Neuronal stem cell (in vitro differentiated cells): Measurements from ENCODE around the gene SEMA7A.

Source experiments
- DNase-seq: peaks from one replicate; pipeline ENCODE4 v3.0.0-alpha.2; 2013; ENCODE audit warnings: low spot score
- H2AFZ ChIP-seq: one replicate; pipeline ENCODE4 v1.6.1; 2013; ENCODE audit warnings: mild to moderate bottlenecking, low read length, inconsistent platforms
- H2AK5ac ChIP-seq: 2 replicates; pipeline ENCODE4 v1.6.1; 2013; ENCODE audit warnings: low read depth, mild to moderate bottlenecking, inconsistent platforms, low read length, moderate library complexity, mixed read lengths
- H2BK120ac ChIP-seq: 2 replicates; pipeline ENCODE4 v1.6.1; 2013; ENCODE audit warnings: low read depth, mild to moderate bottlenecking, inconsistent platforms, low read length, moderate library complexity, mixed read lengths
- H2BK12ac ChIP-seq: one replicate; pipeline ENCODE4 v1.6.1; 2013; ENCODE audit warnings: low read length, inconsistent platforms
- H2BK15ac ChIP-seq: 2 replicates; pipeline ENCODE4 v1.6.1; 2013; ENCODE audit warnings: mild to moderate bottlenecking, low read length, inconsistent platforms, mixed read lengths
- H2BK5ac ChIP-seq: one replicate; pipeline ENCODE4 v1.6.1; 2013; ENCODE audit warnings: inconsistent platforms, mild to moderate bottlenecking, low read length, moderate library complexity
- H3K14ac ChIP-seq: one replicate; pipeline ENCODE4 v1.6.1; 2013; ENCODE audit warnings: low read length, inconsistent platforms
- H3K18ac ChIP-seq: 2 replicates; pipeline ENCODE4 v1.6.1; 2013; ENCODE audit warnings: low read length, inconsistent platforms
- H3K23ac ChIP-seq: 2 replicates; pipeline ENCODE4 v1.6.1; 2013; ENCODE audit warnings: low read depth, mild to moderate bottlenecking, mixed read lengths, low read length, inconsistent platforms; ENCODE audit not compliant: poor library complexity
- H3K27ac ChIP-seq: replicated peaks from 3 replicates; pipeline ENCODE4 v1.5.1; 2013; ENCODE audit warnings: low read length, inconsistent platforms
- H3K27me3 ChIP-seq, 3 experiments: 2 replicates each; pipeline ENCODE4 v1.6.1; 2013; ENCODE audit warnings: low read length in 3 of 3, mild to moderate bottlenecking in 2 of 3, inconsistent platforms in 1 of 3, low read depth in 1 of 3, mixed read lengths in 1 of 3, moderate library complexity in 1 of 3; ENCODE audit not compliant: control insufficient read depth in 3 of 3, insufficient read depth in 3 of 3
- H3K36me3 ChIP-seq, 2 donors: replicated peaks in 1 of 2; 2 replicates each; pipeline ENCODE4 v1.6.1; 2013; ENCODE audit warnings: low read length in 2 of 2; ENCODE audit not compliant: control insufficient read depth in 2 of 2, insufficient read depth in 2 of 2
- H3K4ac ChIP-seq: 2 replicates; pipeline ENCODE4 v1.6.1; 2013; ENCODE audit warnings: inconsistent platforms, mild to moderate bottlenecking, low read length, moderate library complexity
- H3K4me1 ChIP-seq, 2 donors: 1 replicate in 1 of 2; 2 replicates in 1 of 2; pipeline ENCODE4 v1.6.1; 2013; ENCODE audit warnings: low read length in 2 of 2, low read depth in 1 of 2; ENCODE audit not compliant: control insufficient read depth in 2 of 2, insufficient read depth in 1 of 2
- H3K4me2 ChIP-seq: one replicate; pipeline ENCODE4 v1.6.1; 2013; ENCODE audit warnings: mild to moderate bottlenecking, low read length, inconsistent platforms; ENCODE audit not compliant: insufficient read depth, poor library complexity, severe bottlenecking
- H3K4me3 ChIP-seq, 2 donors: 2 replicates each; pipeline ENCODE4 v1.5.1; 2013; ENCODE audit warnings: low read length in 2 of 2, mild to moderate bottlenecking in 2 of 2, inconsistent platforms in 1 of 2, moderate library complexity in 1 of 2
- H3K79me1 ChIP-seq: one replicate; pipeline ENCODE4 v1.6.1; 2013; ENCODE audit warnings: low read depth, mild to moderate bottlenecking, inconsistent platforms, low read length, moderate library complexity
- H3K9ac ChIP-seq: one replicate; pipeline ENCODE4 v1.6.1; 2013; ENCODE audit warnings: mild to moderate bottlenecking, low read depth, low read length, inconsistent platforms; ENCODE audit not compliant: poor library complexity
- H3K9me3 ChIP-seq, 2 donors: replicated peaks in 1 of 2; 2 replicates each; pipeline versions ENCODE3 to v1.6.1; 2013; ENCODE audit warnings: low read length in 2 of 2, mild to moderate bottlenecking in 2 of 2, inconsistent platforms in 1 of 2, low read depth in 1 of 2, mixed read lengths in 1 of 2, moderate library complexity in 1 of 2; ENCODE audit not compliant: control insufficient read depth in 2 of 2, insufficient read depth in 1 of 2
- H4K8ac ChIP-seq: one replicate; pipeline ENCODE4 v1.6.1; 2013; ENCODE audit warnings: low read depth, mild to moderate bottlenecking, inconsistent platforms, low read length, moderate library complexity
- H4K91ac ChIP-seq: one replicate; pipeline ENCODE4 v1.6.1; 2013; ENCODE audit warnings: low read length, low read depth, mild to moderate bottlenecking, inconsistent platforms; ENCODE audit not compliant: poor library complexity
- WGBS, 2 donors: extraction: QIAGEN DNeasy Blood & Tissue Kit; methylation state at CpG; one replicate each; pipeline ENCODE4 v1.1.7; 2013; ENCODE audit warnings: missing lambda C conversion rate in 2 of 2, mixed read lengths in 1 of 2; ENCODE audit not compliant: insufficient read length in 2 of 2, insufficient replicate concordance in 1 of 2; ENCODE audit errors: extremely low coverage in 2 of 2; 5-methylcytosine and 5-hydroxymethylcytosine counted together

Gene SEMA7A

GRCh38 chr15:74422265-74422651, 11.5 kb downstream of the SEMA7A start:
- Histone ChIP-seq H4K91ac (peak overlapping the region; percentile 27), H3K9me3 (no peaks in the 10 kb centered on the region), H3K4me3 (no peak overlapping the region), H3K27me3 (no peaks in the 10 kb centered on the region), H2AFZ (peak overlapping the region; percentile 57), H3K9ac (peak overlapping the region; percentile 70), H2BK12ac (peak overlapping the region; percentile 92), H3K27ac (no peak overlapping the region), H3K4me1 (peaks cover 28 to 45% of the 10 kb centered on the region in 2 donors), H3K4ac (peak overlapping the region; percentile 59), H3K14ac (peak overlapping the region; percentile 67), H3K18ac (peak overlapping the region; percentile 89), H3K36me3 (peaks cover 1 to 4% of the 10 kb centered on the region in 2 donors), H3K23ac (peak overlapping the region; percentile 76), H2BK15ac (peak overlapping the region; percentile 10), H3K4me2 (no peak overlapping the region), H4K8ac (no peak overlapping the region), H2BK120ac (no peak overlapping the region), H2AK5ac (peak overlapping the region; percentile 94), H3K79me1 (peaks cover 6% of the 10 kb centered on the region), H2BK5ac (peak overlapping the region; percentile 90)
- DNase-seq = no peak
- WGBS, 2 donors = no CpG with 5 or more reads among the region's 9 CpGs

GRCh38 chr15:74421302-74422245, 12.2 kb downstream of the SEMA7A start:
- Histone ChIP-seq H4K8ac (no peak overlapping the region), H3K4me3 (no peak overlapping the region), H2AFZ (peak overlapping the region; percentile 57), H3K4me1 (peaks cover 28 to 45% of the 10 kb centered on the region in 2 donors), H3K14ac (peak overlapping the region; percentile 67), H4K91ac (peak overlapping the region; percentile 26), H2BK120ac (no peak overlapping the region), H2BK12ac (peak overlapping the region; percentile 92), H3K9me3 (no peaks in the 10 kb centered on the region), H3K79me1 (peaks cover 6% of the 10 kb centered on the region), H3K4ac (peak overlapping the region; percentile 59), H3K36me3 (peaks cover under 1 to 7% of the 10 kb centered on the region in 2 donors), H3K23ac (peak overlapping the region; percentile 76), H3K27ac (peak overlapping the region; percentile 24), H2BK5ac (peak overlapping the region; percentile 90), H3K9ac (peak overlapping the region; percentile 70), H2AK5ac (peak overlapping the region; percentile 94), H3K27me3 (no peaks in the 10 kb centered on the region), H2BK15ac (peak overlapping the region; percentile 72), H3K18ac (peak overlapping the region; percentile 89), H3K4me2 (no peak overlapping the region)
- no peak for DNase-seq
- no CpG with 5 or more reads among the region's 20 CpGs for WGBS, 2 donors

- peaks cover 6% of the 10 kb centered on the region for H3K79me1 ChIP-seq
- no peak overlapping the region for H3K4me3 ChIP-seq
- no peak for DNase-seq
- no peak overlapping the region for H2BK12ac ChIP-seq
- H2BK5ac ChIP-seq = no peak overlapping the region
- WGBS, 2 donors = no CpG with 5 or more reads among the region's 10 CpGs
- no peak overlapping the region for H3K4ac ChIP-seq
- H2BK120ac ChIP-seq = no peak overlapping the region
- H4K8ac ChIP-seq = no peak overlapping the region
- H2BK15ac ChIP-seq = no peak overlapping the region
- H3K18ac ChIP-seq = peak overlapping the region; percentile 65
- H3K4me2 ChIP-seq = no peak overlapping the region
- H2AFZ ChIP-seq = no peak overlapping the region
- peaks cover 11 to 18% of the 10 kb centered on the region in 2 donors for H3K36me3 ChIP-seq
- H3K27ac ChIP-seq = no peak overlapping the region
- H3K9ac ChIP-seq = no peak overlapping the region
- peak overlapping the region; percentile 78 for H2AK5ac ChIP-seq
- H3K9me3 ChIP-seq = no peaks in the 10 kb centered on the region
- H3K23ac ChIP-seq = peak overlapping the region; percentile 50
- H3K4me1 ChIP-seq = peaks cover 28 to 45% of the 10 kb centered on the region in 2 donors
- H3K14ac ChIP-seq = peak overlapping the region; percentile 84
- H4K91ac ChIP-seq = no peak overlapping the region
- H3K27me3 ChIP-seq = no peaks in the 10 kb centered on the region
Observed at GRCh38 chr15:74420193-74420905, 13.4 kb downstream of the SEMA7A start.

- Histone ChIP-seq H4K8ac (no peak overlapping the region), H4K91ac (no peak overlapping the region)
- WGBS, 2 donors = no CpG with 5 or more reads among the region's 4 CpGs
Observed at GRCh38 chr15:74419432-74419831, 14.3 kb downstream of the SEMA7A start.

More at GRCh38 chr15:74419432-74419831, 14.3 kb downstream of the SEMA7A start:
- Histone ChIP-seq H2AFZ (no peak overlapping the region), H3K9me3 (no peaks in the 10 kb centered on the region), H3K23ac (no peak overlapping the region), H3K4me2 (no peak overlapping the region), H3K9ac (no peak overlapping the region), H2BK5ac (no peak overlapping the region), H3K36me3 (peaks cover 13 to 20% of the 10 kb centered on the region in 2 donors), H3K18ac (peak overlapping the region; percentile 23), H3K79me1 (peaks cover 6% of the 10 kb centered on the region), H3K4ac (no peak overlapping the region), H2BK12ac (no peak overlapping the region), H3K4me3 (no peak overlapping the region), H3K14ac (no peak overlapping the region), H2BK15ac (no peak overlapping the region), H3K27ac (no peak overlapping the region), H3K27me3 (no peaks in the 10 kb centered on the region), H2BK120ac (no peak overlapping the region), H2AK5ac (peak overlapping the region; percentile 16), H3K4me1 (peaks cover 28 to 40% of the 10 kb centered on the region in 2 donors)
- no peak for DNase-seq
